ENCODE data around the gene XG. TPM values are rescaled to one million over a fixed set of nuclear protein-coding genes. Genes with fewer than 3 reads are reported as not detected.

The XG gene
- total RNA-seq, 4 donors from 2014 or later = 7.8 to 22.7 (median 14.2) TPM

DNA sequence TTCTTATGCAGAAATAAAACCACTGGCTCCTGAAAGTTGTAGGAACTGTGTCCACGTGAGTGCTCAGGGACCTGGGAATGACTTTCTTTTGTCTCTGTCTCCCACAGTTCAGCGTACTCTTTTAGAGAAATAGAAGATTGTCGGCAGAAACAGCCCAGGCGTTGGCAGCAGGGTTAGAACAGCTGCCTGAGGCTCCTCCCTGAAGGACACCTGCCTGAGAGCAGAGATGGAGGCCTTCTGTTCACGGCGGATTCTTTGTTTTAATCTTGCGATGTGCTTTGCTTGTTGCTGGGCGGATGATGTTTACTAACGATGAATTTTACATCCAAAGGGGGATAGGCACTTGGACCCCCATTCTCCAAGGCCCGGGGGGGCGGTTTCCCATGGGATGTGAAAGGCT lies 11.2 kb upstream of the XG start:
- TF ChIP-seq CTCF (IDR thresholded peaks at IDR 0.05; ENCODE audit: low read depth) = no peak

DNA sequence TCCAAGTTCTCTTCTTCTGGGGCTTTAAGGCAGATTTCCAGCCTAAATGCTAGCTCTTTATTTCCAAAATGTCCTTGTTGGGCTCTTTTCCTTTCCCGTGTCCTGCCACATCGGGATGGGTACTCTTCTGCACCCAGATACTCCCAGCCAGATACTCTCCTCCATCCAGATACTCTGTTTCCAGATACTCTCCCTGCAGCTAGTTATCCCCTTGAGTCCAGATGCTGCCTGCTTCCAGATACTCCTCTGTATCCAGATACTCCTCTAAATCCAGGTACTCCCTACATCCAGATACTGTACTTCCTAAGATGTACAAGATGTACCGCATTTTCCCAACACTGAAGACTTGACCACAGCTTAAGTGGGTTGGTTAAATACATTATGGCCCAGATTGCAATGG lies 10.5 kb upstream of the XG start:
- no peak for TF ChIP-seq CTCF (IDR thresholded peaks at IDR 0.05; ENCODE audit: low read depth)

DNA sequence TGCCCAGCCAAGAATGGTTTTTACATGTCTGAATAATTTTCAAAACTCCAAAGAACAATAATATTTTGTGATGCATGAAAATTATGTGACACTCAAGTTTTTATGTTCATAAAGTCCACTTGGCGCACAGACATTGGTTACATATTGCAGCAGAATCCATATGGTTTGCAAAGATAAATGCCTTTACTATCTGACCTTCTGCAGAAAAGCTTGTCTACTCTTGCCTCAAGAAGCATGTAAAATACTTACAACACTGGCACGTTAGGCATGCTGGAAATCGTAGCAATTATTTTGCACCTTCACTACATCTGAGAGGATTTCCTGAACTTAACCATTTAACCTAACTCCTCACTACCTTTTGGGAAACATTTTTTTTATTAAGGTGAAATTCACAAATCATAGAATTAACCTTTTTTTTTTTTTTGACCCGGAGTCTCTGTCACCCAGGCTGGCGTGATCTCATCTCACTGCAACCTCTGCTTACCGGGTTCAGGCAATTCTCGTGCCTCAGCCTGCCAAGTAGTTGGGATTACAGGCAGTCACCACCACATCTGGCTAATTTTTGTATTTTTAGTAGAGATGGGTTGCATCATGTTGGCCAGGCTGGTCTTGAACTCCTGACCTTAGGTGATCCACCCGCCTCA lies 3.5 kb upstream of the XG start:
- TF ChIP-seq CTCF (IDR thresholded peaks at IDR 0.05; ENCODE audit: low read depth) = no peak

DNA sequence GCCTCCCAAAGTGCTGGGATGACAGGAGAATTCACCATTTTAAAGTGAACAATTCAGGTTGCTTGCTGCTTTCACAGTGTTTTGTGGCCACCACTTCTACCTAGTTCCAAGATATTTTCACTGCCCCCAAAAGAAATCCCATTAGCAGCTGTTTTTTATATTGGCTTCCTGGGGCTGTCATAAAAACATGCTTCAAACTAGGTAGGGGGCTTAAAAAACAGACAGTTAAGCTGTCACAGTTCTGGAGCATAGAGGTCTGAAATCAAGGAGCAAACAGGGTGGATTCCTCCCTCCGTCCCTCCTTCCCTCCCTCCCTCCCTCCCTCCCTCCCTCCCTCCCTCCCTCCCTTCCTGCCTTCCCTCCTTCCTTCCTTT lies 3.0 kb upstream of the XG start:
- TF ChIP-seq CTCF (IDR thresholded peaks at IDR 0.05; ENCODE audit: low read depth) = no peak

DNA sequence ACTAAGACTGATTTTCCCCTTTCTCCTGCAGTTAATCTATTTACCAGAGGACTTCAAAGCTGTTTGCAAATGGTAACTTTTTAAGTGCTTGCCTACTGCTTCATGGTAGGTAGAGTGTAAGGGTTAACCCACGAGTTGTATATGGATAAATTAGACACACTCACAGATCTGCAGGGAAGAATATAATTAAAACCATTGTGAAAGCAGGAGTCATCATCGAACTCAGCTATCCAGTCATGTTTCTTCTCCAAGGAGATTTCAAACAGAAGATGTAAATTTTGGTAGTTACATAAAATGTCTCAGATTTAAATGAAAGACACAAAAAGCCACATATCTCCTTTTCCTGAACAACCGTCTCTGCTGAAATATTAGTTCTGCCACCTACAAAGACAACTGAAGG lies 549 bp upstream of the XG start:
- TF ChIP-seq CTCF (IDR thresholded peaks at IDR 0.05; ENCODE audit: low read depth) = no peak

DNA sequence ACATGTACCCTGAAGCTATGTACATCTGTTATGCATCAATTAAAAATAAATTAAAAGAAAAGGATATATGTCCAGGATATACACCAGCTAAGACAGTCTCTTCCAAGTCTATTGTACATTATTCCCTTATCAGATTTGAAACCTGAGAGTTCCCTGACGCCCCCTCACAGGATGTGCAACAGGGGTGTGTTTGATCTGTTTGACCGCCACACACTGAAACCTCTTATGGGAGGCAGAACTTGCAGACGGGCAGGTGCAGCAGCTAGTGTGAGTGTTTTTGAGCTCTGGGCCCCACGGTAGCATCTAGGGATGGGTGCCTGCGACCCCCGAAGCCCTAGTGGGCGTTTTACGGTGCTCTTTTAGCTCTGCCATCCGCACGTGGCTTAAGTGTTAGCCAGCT lies 4.7 kb downstream of the XG start:
- TF ChIP-seq CTCF (IDR thresholded peaks at IDR 0.05; ENCODE audit: low read depth) = no peak

GRCh38 chrX:2761246-2761645 lies 9.4 kb downstream of the XG start:
- TF ChIP-seq CTCF (IDR thresholded peaks at IDR 0.05; ENCODE audit: low read depth) = no peak
